H1 (cell line): Measurements from ENCODE around the gene MS4A18.

Source experiments
- CBX5 ChIP-seq: fragments of 300-800, 300-1000 bp; sonication (generic); IDR thresholded peaks from 2 replicates; pipeline ENCODE4 v1.7.1; 2016; ENCODE audit warnings: antibody characterized with exemption, low read length, low read depth
- EGR1 ChIP-seq: IDR thresholded peaks from 2 replicates; pipeline ENCODE4 v1.6.1; 2011; ENCODE audit warnings: low read depth, low read length, borderline replicate concordance
- EP300 ChIP-seq, 2 experiments: IDR thresholded peaks; 1 replicate in 1 of 2; 2 replicates in 1 of 2; pipeline ENCODE4 v1.6.1; 2011 to 2012; ENCODE audit warnings: low read depth in 2 of 2, low read length in 2 of 2, mild to moderate bottlenecking in 2 of 2, borderline replicate concordance in 1 of 2, inconsistent platforms in 1 of 2, moderate library complexity in 1 of 2
- MAX ChIP-seq: IDR thresholded peaks from 2 replicates; pipeline ENCODE4 v1.6.1; 2012; ENCODE audit warnings: inconsistent platforms
- POLR2AphosphoS5 ChIP-seq: IDR thresholded peaks from 2 replicates; pipeline ENCODE4 v1.6.1; 2011; ENCODE audit warnings: low read depth, low read length
- SAP30 ChIP-seq: fragments of 300-600 bp; sonication (generic); IDR thresholded peaks from 2 replicates; pipeline ENCODE4 v1.7.1; 2012; ENCODE audit warnings: low read length, moderate library complexity, mild to moderate bottlenecking, inconsistent platforms; ENCODE audit not compliant: insufficient read depth, insufficient replicate concordance
- SRF ChIP-seq: IDR thresholded peaks from 2 replicates; pipeline ENCODE4 v1.6.1; 2011; ENCODE audit warnings: mild to moderate bottlenecking, low read depth, low read length, moderate library complexity

GRCh38 chr11:60717956-60718355 is 6.6 kb upstream of the MS4A18 start:
- no peak for TF ChIP-seq POLR2AphosphoS5
- no peak for TF ChIP-seq EGR1
- no peak for TF ChIP-seq SRF
- no peak for TF ChIP-seq MAX
- no peak for TF ChIP-seq SAP30
- TF ChIP-seq EP300 (IDR thresholded peaks at IDR 0.05; ENCODE audit: borderline replicate concordance in 1 of 2, low read depth in 2 of 2, low read length in 2 of 2), result no peak
- TF ChIP-seq CBX5, result no peak
